Osteocyte (in vitro differentiated cells): ENCODE measurements around the gene TRPM3. TPM values are rescaled to one million over a fixed set of nuclear protein-coding genes. Genes with fewer than 3 reads are reported as not detected.

ENCODE experiments used
- DNase-seq: peaks from one replicate; pipeline ENCODE4 v3.0.0; 2021; ENCODE audit warnings: mixed read lengths; ENCODE audit not compliant: unreplicated experiment; ENCODE audit errors: extremely low spot score
- H3K27ac Mint-ChIP-seq: one replicate; pipeline ENCODE4 v1.8.0; 2021; ENCODE audit warnings: mild to moderate bottlenecking, mixed read lengths; ENCODE audit not compliant: unreplicated experiment
- H3K27me3 Mint-ChIP-seq: one replicate; pipeline ENCODE4 v1.8.0; 2021; ENCODE audit warnings: mixed read lengths; ENCODE audit not compliant: unreplicated experiment
- H3K36me3 Mint-ChIP-seq: one replicate; pipeline ENCODE4 v1.8.0; 2021; ENCODE audit warnings: mixed read lengths; ENCODE audit not compliant: unreplicated experiment
- H3K4me1 Mint-ChIP-seq: one replicate; pipeline ENCODE4 v1.8.0; 2021; ENCODE audit warnings: mixed read lengths; ENCODE audit not compliant: unreplicated experiment
- H3K4me3 Mint-ChIP-seq: one replicate; pipeline ENCODE4 v1.8.0; 2021; ENCODE audit warnings: mild to moderate bottlenecking, moderate library complexity, mixed read lengths; ENCODE audit not compliant: unreplicated experiment
- H3K9me3 Mint-ChIP-seq: one replicate; pipeline ENCODE4 v1.8.0; 2021; ENCODE audit warnings: mixed read lengths; ENCODE audit not compliant: unreplicated experiment
- total RNA-seq: library from RNA; stranded (reverse); gene quantifications from 2 replicates; pipeline ENCODE4 v1.2.1, GENCODE V29; 2021
- TF ChIP-seq, protein P1 (sequence below): fragments of 200-600 bp; sonication (generic); IDR thresholded peaks from 2 replicates; pipeline ENCODE4 v1.5.0; 2021; ENCODE audit warnings: antibody characterized with exemption, mild to moderate bottlenecking, moderate library complexity

Gene TRPM3
- total RNA-seq, 1 donor from 2014 or later, result 0.05 TPM

DNA sequence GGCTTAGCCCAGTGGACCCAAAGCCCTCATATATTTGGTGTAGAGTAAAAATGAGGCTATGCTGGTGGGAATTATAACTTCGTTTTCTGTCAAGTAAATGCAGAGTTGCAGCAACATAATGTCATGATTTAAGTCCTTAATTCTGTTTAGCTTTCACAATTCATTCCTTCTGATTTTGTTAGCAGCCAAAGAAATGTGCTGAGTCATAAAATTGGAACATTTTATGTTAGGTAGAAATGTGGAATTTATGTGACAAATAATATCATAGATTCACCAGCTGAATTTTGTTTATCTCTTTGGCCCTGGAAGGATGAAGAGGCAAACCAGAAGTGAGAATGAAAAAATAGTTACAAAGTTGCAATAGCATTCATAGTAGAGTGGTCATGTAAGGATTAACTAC lies 247.0 kb downstream of the TRPM3 start:
- TF ChIP-seq, protein P1, sequence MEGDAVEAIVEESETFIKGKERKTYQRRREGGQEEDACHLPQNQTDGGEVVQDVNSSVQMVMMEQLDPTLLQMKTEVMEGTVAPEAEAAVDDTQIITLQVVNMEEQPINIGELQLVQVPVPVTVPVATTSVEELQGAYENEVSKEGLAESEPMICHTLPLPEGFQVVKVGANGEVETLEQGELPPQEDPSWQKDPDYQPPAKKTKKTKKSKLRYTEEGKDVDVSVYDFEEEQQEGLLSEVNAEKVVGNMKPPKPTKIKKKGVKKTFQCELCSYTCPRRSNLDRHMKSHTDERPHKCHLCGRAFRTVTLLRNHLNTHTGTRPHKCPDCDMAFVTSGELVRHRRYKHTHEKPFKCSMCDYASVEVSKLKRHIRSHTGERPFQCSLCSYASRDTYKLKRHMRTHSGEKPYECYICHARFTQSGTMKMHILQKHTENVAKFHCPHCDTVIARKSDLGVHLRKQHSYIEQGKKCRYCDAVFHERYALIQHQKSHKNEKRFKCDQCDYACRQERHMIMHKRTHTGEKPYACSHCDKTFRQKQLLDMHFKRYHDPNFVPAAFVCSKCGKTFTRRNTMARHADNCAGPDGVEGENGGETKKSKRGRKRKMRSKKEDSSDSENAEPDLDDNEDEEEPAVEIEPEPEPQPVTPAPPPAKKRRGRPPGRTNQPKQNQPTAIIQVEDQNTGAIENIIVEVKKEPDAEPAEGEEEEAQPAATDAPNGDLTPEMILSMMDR, result no peak
- DNase-seq, result no peak
- Mint-ChIP-seq H3K27me3 (peaks cover 39% of the 10 kb centered on the region), H3K4me3 (no peak overlapping the region), H3K27ac (no peak overlapping the region), H3K36me3 (no peaks in the 10 kb centered on the region), H3K9me3 (no peaks in the 10 kb centered on the region), H3K4me1 (no peaks in the 10 kb centered on the region)

DNA sequence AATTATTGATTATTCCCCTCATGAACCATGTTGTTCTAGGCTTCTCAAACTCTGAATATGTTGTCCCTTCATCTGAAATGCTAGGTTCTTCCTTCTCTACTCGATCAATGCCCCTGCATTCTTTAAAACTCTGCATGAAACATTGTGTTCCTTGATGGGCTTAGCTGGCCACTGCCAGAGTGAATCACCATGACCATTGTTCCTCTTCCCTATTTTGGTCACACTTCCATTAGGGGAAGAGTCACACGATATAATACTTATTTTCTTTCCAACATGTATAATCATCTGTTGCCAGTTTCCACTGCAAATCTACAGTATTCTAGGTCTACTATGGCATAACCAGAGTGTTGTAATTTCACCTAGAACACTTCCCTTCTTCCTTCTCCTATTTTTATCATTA lies 247.9 kb downstream of the TRPM3 start:
- Mint-ChIP-seq H3K4me1 (no peaks in the 10 kb centered on the region), H3K27ac (no peak overlapping the region), H3K36me3 (no peaks in the 10 kb centered on the region), H3K27me3 (peaks cover 42% of the 10 kb centered on the region), H3K4me3 (no peak overlapping the region), H3K9me3 (no peaks in the 10 kb centered on the region)
- TF ChIP-seq, protein P1, result no peak
- no peak for DNase-seq

DNA sequence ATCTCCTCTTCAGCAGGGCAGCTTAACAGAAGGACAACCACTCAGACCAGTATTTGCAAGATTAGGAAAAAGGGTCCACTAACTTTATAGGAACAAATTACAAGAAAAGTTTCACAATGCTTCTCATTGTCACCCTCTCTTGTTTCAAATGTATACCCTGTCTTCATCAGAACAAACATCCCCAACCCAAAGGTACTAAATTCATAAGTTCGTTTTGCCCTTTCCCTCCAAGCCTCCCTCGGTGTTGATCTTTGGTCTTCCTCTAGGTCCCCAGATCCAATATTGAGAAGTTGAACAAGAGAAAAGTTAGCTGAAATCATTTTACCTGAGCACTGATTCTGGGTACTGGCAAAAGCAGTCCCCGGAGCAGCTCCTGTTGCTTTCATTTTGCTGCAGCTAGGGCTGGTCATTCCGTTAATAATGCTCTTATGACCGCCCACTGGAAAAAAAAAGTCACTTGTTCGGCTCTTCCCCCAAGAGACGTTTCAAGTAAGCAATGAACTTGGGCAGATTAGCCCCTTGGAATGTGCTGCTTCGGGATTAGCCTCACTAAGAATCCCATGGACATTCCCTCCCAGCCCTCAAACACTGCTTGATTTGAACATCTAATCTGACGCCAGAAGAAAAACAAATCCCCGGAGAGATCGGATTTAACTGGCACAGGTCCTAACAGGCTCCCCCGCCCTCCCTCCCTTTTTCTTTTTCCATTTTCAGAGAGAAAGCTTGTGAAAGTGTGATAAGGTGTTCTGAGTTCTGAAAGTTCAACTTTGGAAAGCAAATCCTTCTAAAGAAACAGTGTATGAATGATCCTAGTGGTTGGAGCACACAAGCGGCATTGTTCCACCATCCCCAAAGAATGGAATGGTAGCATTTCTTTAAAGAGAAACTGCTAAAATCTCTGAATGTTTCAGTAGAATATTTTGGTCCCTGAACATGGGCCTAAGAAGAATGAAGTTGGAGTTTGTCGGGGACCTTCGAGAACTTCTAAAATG lies 252.5 kb downstream of the TRPM3 start:
- H3K36me3 Mint-ChIP-seq, result no peaks in the 10 kb centered on the region
- H3K4me3 Mint-ChIP-seq, result no peak overlapping the region
- no peaks in the 10 kb centered on the region for H3K4me1 Mint-ChIP-seq
- TF ChIP-seq, protein P1, result no peak
- DNase-seq, result no peak
- H3K27me3 Mint-ChIP-seq, result peaks cover 59% of the 10 kb centered on the region
- H3K27ac Mint-ChIP-seq, result no peak overlapping the region
- H3K9me3 Mint-ChIP-seq, result no peaks in the 10 kb centered on the region

DNA sequence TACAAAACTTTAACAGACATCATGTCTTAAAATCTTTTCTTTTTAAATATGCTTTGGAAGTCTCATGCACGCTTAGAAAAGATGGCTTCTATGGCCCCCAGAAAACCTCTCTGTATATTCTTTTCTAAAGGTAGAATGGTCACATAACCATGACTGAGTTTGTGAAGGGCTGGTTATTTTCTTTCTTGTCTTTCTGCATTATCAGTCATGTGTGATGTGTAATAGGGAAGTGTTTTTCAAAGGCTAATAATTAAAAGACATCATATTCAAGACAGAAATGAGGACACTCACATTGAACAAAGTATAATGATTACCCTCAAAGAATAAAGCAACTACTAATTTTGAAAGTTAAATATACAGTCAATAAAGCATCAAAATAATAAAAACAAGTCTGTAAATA lies 253.4 kb downstream of the TRPM3 start:
- Mint-ChIP-seq H3K9me3 (no peaks in the 10 kb centered on the region), H3K27ac (no peak overlapping the region), H3K4me3 (no peak overlapping the region), H3K36me3 (no peaks in the 10 kb centered on the region), H3K27me3 (peaks cover 53% of the 10 kb centered on the region), H3K4me1 (no peaks in the 10 kb centered on the region)
- DNase-seq, result no peak
- TF ChIP-seq, protein P1, result no peak

DNA sequence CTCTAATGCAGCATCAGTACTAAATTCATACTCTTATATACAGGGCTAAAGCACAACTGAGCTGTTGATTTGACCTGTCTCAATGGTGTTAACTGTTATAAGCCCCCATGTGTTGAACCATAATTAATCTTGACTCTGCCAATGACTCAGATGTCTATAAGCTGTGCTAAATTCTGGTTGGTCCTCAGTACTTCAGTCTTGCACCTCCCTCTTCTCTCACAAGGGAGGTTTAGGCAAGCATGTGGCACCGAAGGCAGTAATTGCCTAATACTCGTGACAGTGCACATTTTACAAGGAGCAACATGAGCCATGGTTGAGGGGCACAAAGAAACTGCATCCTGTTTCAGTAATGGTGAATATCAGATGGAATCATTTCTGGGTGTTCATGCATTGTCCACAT lies 255.9 kb downstream of the TRPM3 start:
- H3K4me1 Mint-ChIP-seq, result no peaks in the 10 kb centered on the region
- H3K27me3 Mint-ChIP-seq, result peaks cover 48% of the 10 kb centered on the region
- DNase-seq, result no peak
- TF ChIP-seq, protein P1, result no peak
- H3K27ac Mint-ChIP-seq, result no peak overlapping the region
- H3K4me3 Mint-ChIP-seq, result no peak overlapping the region
- H3K9me3 Mint-ChIP-seq, result no peaks in the 10 kb centered on the region
- H3K36me3 Mint-ChIP-seq, result no peaks in the 10 kb centered on the region
